Mucosa of descending colon (tissue), 3 donors: ENCODE results near the gene LHFPL3. TPM values are rescaled to one million over a fixed set of nuclear protein-coding genes. Genes with fewer than 3 reads are reported as not detected.
A peak's percentile ranks its signal among the peaks of the same experiment; 100 is the strongest.
"Not testable (repeated sequence)": the region's sequence is repeated elsewhere in the genome, so short reads cannot be mapped to it uniquely, and the experiment has no call there.

Experiments used
- ATAC-seq: fragments of 200-7000 bp; cut with Tn5 transposase; one replicate; pipeline ENCODE4 v1.9.1; 2020; ENCODE audit warnings: mild to moderate bottlenecking, moderate library complexity
- DNase-seq, 3 donors: peaks; one replicate each; pipeline ENCODE4 v3.0.0-alpha.2; 2020
- H3K36me3 ChIP-seq: fragments of 200-600 bp; one replicate; pipeline ENCODE4 v1.8.0; 2021; ENCODE audit warnings: low read depth, mild to moderate bottlenecking
- H3K4me1 ChIP-seq: fragments of 200-600 bp; one replicate; pipeline ENCODE4 v1.8.0; 2021; ENCODE audit warnings: low read depth, mild to moderate bottlenecking
- H3K4me3 ChIP-seq: fragments of 200-600 bp; one replicate; pipeline ENCODE4 v1.8.0; 2021; ENCODE audit warnings: mild to moderate bottlenecking
- H3K9me3 ChIP-seq: fragments of 200-600 bp; one replicate; pipeline ENCODE4 v1.8.0; 2021; ENCODE audit warnings: mild to moderate bottlenecking
- intact Hi-C, 2 donors: fragments of 100-400 bp; cut with DNase I in 1 of 2; cut with micrococcal nuclease in 1 of 2; formaldehyde crosslinking; loops; one replicate each; pipeline versions ENCODE4 v1.11.0 to v1.11.1; 2022; cut with DNase I, micrococcal nuclease
- total RNA-seq, 3 donors: library from RNA; stranded (reverse); fragmentation: NEBNext Ultra II Directional in 2 of 3; extraction: Animal tissue kit (Norgen Biotek cat#: 25700) in 2 of 3; gene quantifications; one replicate each; pipeline versions ENCODE4 v1.2.1 to v1.2.4, GENCODE V29; 2021 to 2023
- TF ChIP-seq, protein P1 (sequence below): fragments of 200-600 bp; IDR thresholded peaks from one replicate; pipeline ENCODE4 v1.8.0; 2022; ENCODE audit warnings: antibody characterized with exemption, mild to moderate bottlenecking
- donor health status: DM: no; HTN: no; CAD: no; lungs with moderate emphysema.
- donor health status: DM: no; HTN: no; CAD: no.
- donor health status: DM: no; HTN: yes; CAD: no.

Gene LHFPL3
- total RNA-seq, 3 donors from 2014 or later = 0.26 to 0.57 (median 0.31) TPM

DNA sequence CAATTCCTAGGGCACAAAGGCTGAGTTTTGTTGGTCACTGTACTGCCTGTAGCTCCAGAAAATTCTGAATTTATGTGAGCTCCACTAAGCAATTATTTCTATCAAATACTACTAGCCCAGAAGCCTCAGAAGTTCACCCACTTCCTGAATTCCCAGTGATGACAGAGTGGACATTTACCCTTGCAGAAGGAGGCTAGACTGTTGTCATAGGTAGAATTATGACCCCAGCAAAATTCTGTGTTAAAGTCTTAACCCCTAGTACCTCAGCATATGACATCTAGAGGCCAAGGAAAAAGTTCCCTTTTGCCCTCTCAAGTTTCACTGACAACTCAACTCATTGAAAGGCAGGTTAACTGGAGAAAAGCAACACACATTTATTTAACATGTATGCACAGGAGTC is 606.9 kb downstream of the LHFPL3 start:
- H3K4me3 ChIP-seq = no peak overlapping the region
- ATAC-seq = no peak
- no peaks in the 10 kb centered on the region for H3K9me3 ChIP-seq
- no peaks in the 10 kb centered on the region for H3K36me3 ChIP-seq
- TF ChIP-seq, protein P1, sequence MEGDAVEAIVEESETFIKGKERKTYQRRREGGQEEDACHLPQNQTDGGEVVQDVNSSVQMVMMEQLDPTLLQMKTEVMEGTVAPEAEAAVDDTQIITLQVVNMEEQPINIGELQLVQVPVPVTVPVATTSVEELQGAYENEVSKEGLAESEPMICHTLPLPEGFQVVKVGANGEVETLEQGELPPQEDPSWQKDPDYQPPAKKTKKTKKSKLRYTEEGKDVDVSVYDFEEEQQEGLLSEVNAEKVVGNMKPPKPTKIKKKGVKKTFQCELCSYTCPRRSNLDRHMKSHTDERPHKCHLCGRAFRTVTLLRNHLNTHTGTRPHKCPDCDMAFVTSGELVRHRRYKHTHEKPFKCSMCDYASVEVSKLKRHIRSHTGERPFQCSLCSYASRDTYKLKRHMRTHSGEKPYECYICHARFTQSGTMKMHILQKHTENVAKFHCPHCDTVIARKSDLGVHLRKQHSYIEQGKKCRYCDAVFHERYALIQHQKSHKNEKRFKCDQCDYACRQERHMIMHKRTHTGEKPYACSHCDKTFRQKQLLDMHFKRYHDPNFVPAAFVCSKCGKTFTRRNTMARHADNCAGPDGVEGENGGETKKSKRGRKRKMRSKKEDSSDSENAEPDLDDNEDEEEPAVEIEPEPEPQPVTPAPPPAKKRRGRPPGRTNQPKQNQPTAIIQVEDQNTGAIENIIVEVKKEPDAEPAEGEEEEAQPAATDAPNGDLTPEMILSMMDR = no peak
- no peak for DNase-seq
- intact Hi-C loops = no loop called here
- peaks cover 35% of the 10 kb centered on the region for H3K4me1 ChIP-seq

DNA sequence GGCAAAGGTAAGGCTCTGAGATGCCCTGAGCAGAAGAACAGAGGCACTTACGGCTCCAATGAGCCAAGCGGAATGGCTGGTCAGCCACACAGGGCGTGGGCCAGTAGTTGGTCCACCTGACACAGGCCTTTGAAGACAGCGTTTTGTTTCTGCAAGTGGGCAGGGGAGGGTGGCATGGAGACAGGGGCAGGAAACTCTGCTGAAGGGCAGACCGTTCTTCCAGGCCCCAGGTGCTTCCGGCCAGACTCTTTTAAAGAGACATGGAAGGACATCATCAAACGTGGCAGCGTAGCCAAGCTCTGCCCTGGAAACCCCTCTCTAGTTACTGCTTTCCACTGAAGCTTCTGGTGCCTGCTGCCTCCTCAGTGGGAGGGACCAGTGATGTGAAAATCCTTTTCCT is 608.1 kb downstream of the LHFPL3 start:
- no peaks in the 10 kb centered on the region for H3K9me3 ChIP-seq
- ATAC-seq (no peak), DNase-seq (no peak)
- TF ChIP-seq, protein P1 = no peak
- intact Hi-C loops = no loop called here
- H3K36me3 ChIP-seq = no peaks in the 10 kb centered on the region
- H3K4me3 ChIP-seq = no peak overlapping the region
- H3K4me1 ChIP-seq = peaks cover 36% of the 10 kb centered on the region

- ATAC-seq, H3K4me3 ChIP-seq, H3K9me3 ChIP-seq, intact Hi-C loops, DNase-seq, H3K36me3 ChIP-seq: not testable (repeated sequence)
- H3K4me1 ChIP-seq = peaks cover 36% of the 10 kb centered on the region
Observed at GRCh38 chr7:104937489-104937888, 609.1 kb downstream of the LHFPL3 start.

- TF ChIP-seq, protein P1 = no peak
- peaks cover 37% of the 10 kb centered on the region for H3K4me1 ChIP-seq
- ATAC-seq (no peak), DNase-seq (no peak)
- H3K9me3 ChIP-seq = no peaks in the 10 kb centered on the region
- H3K4me3 ChIP-seq = no peak overlapping the region
- H3K36me3 ChIP-seq = no peaks in the 10 kb centered on the region
- intact Hi-C loops = no loop called here
Observed at GRCh38 chr7:104938741-104939390, 610.5 kb downstream of the LHFPL3 start.

- H3K4me3 ChIP-seq = no peak overlapping the region
- H3K4me1 ChIP-seq = peaks cover 44% of the 10 kb centered on the region
- intact Hi-C loops = no loop called here
- no peaks in the 10 kb centered on the region for H3K9me3 ChIP-seq
- no peaks in the 10 kb centered on the region for H3K36me3 ChIP-seq
- TF ChIP-seq, protein P1 = no peak
- ATAC-seq = no peak
- DNase-seq = peak in 1 of 3 donors; percentile 68
Observed at GRCh38 chr7:104940023-104940710, 611.8 kb downstream of the LHFPL3 start.
